ENCODE results near the gene ARAP2. TPM values are rescaled to one million over a fixed set of nuclear protein-coding genes. Genes with fewer than 3 reads are reported as not detected.

Gene ARAP2
- total and polyA plus RNA-seq, 9 of the 15 experiments (the other 6 are each of a cell fraction or from before 2014, with no cell fraction given): 0.03 to 0.35 (median 0.11) TPM; not detected in 4

DNA sequence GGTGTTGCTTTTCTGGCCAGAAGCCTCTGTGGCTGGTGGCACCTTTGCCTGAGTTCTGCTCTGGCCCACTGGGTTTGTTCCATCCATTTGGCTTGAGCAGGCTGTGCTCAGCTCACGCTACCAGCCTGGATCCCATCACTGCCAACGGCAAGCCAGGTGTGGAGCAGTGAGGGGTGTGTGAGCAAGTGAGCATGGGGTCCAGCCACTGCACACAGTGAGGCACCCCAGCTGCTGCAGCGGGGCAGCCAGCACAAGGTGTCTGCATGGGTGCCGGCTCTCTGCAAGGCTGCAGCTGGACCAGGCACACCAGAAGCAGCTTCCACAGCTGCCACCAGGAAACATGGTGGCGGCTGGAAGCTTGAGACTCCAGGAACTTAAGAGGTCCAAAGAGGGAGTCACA is 46.8 kb downstream of the ARAP2 start:
- in situ Hi-C loops (cut with MboI): no loop called here
- H3K4me3 ChIP-seq: no peak overlapping the region
- 0% methylated on average over 2 of the region's 5 CpGs for WGBS (ENCODE audit: insufficient coverage, low coverage, missing lambda C conversion rate)
- H3K4me1 ChIP-seq (replicated peaks in 1 of 2; ENCODE audit: control insufficient read depth in 2 of 2, insufficient read depth in 2 of 2, low read length in 2 of 2): no peaks in the 10 kb centered on the region
- FAIRE-seq: no peak
- no peak overlapping the region for H3K27ac ChIP-seq (ENCODE audit: extremely low read depth, low read depth, low read length)
- CTCF ChIA-PET (ENCODE audit: low intra/inter-chr PET ratio): no interaction called here
- no peak overlapping the region for H2AFZ ChIP-seq (ENCODE audit: low read depth, low read length)
- no peak for DNase-seq (ENCODE audit: extremely low read depth in 1 of 4, low spot score in 3 of 4)
- TF ChIP-seq, protein P1, sequence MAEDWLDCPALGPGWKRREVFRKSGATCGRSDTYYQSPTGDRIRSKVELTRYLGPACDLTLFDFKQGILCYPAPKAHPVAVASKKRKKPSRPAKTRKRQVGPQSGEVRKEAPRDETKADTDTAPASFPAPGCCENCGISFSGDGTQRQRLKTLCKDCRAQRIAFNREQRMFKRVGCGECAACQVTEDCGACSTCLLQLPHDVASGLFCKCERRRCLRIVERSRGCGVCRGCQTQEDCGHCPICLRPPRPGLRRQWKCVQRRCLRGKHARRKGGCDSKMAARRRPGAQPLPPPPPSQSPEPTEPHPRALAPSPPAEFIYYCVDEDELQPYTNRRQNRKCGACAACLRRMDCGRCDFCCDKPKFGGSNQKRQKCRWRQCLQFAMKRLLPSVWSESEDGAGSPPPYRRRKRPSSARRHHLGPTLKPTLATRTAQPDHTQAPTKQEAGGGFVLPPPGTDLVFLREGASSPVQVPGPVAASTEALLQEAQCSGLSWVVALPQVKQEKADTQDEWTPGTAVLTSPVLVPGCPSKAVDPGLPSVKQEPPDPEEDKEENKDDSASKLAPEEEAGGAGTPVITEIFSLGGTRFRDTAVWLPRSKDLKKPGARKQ (CRISPR knock-in tag; IDR thresholded peaks at IDR 0.05): no peak
- no peak for TF ChIP-seq SMARCB1 (IDR thresholded peaks at IDR 0.05; ENCODE audit: insufficient read length, low read depth)
- no peak for TF ChIP-seq HDAC8 (tag; IDR thresholded peaks at IDR 0.05)
- TF ChIP-seq, protein P2, sequence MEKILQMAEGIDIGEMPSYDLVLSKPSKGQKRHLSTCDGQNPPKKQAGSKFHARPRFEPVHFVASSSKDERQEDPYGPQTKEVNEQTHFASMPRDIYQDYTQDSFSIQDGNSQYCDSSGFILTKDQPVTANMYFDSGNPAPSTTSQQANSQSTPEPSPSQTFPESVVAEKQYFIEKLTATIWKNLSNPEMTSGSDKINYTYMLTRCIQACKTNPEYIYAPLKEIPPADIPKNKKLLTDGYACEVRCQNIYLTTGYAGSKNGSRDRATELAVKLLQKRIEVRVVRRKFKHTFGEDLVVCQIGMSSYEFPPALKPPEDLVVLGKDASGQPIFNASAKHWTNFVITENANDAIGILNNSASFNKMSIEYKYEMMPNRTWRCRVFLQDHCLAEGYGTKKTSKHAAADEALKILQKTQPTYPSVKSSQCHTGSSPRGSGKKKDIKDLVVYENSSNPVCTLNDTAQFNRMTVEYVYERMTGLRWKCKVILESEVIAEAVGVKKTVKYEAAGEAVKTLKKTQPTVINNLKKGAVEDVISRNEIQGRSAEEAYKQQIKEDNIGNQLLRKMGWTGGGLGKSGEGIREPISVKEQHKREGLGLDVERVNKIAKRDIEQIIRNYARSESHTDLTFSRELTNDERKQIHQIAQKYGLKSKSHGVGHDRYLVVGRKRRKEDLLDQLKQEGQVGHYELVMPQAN (IDR thresholded peaks at IDR 0.05; ENCODE audit: borderline replicate concordance): no peak
- no peak for TF ChIP-seq ZNF584 (CRISPR knock-in tag; IDR thresholded peaks at IDR 0.05; ENCODE audit: low read depth)
- no peak for TF ChIP-seq BCOR (IDR thresholded peaks at IDR 0.05)
- TF ChIP-seq RBM22 (IDR thresholded peaks at IDR 0.05; ENCODE audit: low read depth, low read length, poor library complexity, severe bottlenecking): no peak
- TF ChIP-seq GABPB1 (CRISPR knock-in tag; IDR thresholded peaks at IDR 0.05): no peak
- TF ChIP-seq TAF15 (IDR thresholded peaks at IDR 0.05; ENCODE audit: low read depth, low read length): no peak
- TF ChIP-seq SMARCA4 (IDR thresholded peaks at IDR 0.05): no peak
- no peak for TF ChIP-seq LCOR (CRISPR knock-in tag; IDR thresholded peaks at IDR 0.05)
- TF ChIP-seq, protein P3, sequence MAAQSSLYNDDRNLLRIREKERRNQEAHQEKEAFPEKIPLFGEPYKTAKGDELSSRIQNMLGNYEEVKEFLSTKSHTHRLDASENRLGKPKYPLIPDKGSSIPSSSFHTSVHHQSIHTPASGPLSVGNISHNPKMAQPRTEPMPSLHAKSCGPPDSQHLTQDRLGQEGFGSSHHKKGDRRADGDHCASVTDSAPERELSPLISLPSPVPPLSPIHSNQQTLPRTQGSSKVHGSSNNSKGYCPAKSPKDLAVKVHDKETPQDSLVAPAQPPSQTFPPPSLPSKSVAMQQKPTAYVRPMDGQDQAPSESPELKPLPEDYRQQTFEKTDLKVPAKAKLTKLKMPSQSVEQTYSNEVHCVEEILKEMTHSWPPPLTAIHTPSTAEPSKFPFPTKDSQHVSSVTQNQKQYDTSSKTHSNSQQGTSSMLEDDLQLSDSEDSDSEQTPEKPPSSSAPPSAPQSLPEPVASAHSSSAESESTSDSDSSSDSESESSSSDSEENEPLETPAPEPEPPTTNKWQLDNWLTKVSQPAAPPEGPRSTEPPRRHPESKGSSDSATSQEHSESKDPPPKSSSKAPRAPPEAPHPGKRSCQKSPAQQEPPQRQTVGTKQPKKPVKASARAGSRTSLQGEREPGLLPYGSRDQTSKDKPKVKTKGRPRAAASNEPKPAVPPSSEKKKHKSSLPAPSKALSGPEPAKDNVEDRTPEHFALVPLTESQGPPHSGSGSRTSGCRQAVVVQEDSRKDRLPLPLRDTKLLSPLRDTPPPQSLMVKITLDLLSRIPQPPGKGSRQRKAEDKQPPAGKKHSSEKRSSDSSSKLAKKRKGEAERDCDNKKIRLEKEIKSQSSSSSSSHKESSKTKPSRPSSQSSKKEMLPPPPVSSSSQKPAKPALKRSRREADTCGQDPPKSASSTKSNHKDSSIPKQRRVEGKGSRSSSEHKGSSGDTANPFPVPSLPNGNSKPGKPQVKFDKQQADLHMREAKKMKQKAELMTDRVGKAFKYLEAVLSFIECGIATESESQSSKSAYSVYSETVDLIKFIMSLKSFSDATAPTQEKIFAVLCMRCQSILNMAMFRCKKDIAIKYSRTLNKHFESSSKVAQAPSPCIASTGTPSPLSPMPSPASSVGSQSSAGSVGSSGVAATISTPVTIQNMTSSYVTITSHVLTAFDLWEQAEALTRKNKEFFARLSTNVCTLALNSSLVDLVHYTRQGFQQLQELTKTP (IDR thresholded peaks at IDR 0.05; ENCODE audit: low read depth in 1 of 2, partially characterized antibody in 2 of 2): no peak
- no peak for TF ChIP-seq RBM39 (optimal IDR thresholded peaks at IDR 0.05; ENCODE audit: low read depth, low read length)
- no peak for TF ChIP-seq MED1 (CRISPR knock-in tag; IDR thresholded peaks at IDR 0.05; ENCODE audit: borderline replicate concordance)
- H3K9ac ChIP-seq (ENCODE audit: insufficient read depth in 1 of 2, low read depth in 2 of 2, low read length in 2 of 2): no peak overlapping the region
- BruUV-seq (replicated peaks): no TSS peak
- POLR2A ChIA-PET: no interaction called here
- no peaks in the 10 kb centered on the region for H3K9me1 ChIP-seq (ENCODE audit: control insufficient read depth, insufficient read depth, low read length)
- no peak overlapping the region for H3K4me2 ChIP-seq (ENCODE audit: insufficient read depth, low read length)
- H4K20me1 ChIP-seq (replicated peaks; ENCODE audit: control insufficient read depth, insufficient read depth, low read length): no peaks in the 10 kb centered on the region
- H3K36me3 ChIP-seq (ENCODE audit: control insufficient read depth, insufficient read depth, low read length): no peaks in the 10 kb centered on the region
- H3K9me3 ChIP-seq (replicated peaks; ENCODE audit: control insufficient read depth, insufficient read depth, low read depth, low read length): no peaks in the 10 kb centered on the region
- no peaks in the 10 kb centered on the region for H3K27me3 ChIP-seq (ENCODE audit: control insufficient read depth in 2 of 2, insufficient read depth in 2 of 2, low read length in 2 of 2)
- H3K79me2 ChIP-seq (ENCODE audit: control insufficient read depth, insufficient read depth, low read length): no peaks in the 10 kb centered on the region
- ATAC-seq: no peak
- intact Hi-C loops (cut with micrococcal nuclease): no loop called here
